HepG2 (cell line): ENCODE results near the gene KCNK15. TPM values are rescaled to one million over a fixed set of nuclear protein-coding genes. Genes with fewer than 3 reads are reported as not detected.

ENCODE experiments used
- ATAC-seq: fragments of 200-7000 bp; cut with Tn5 transposase; 3 replicates; pipeline ENCODE4 v1.9.1; 2020; ENCODE audit warnings: mild to moderate bottlenecking, moderate library complexity
- BruUV-seq: library from RNA; stranded (reverse); fragments of 400-500 nt; replicated peaks from 2 replicates; lab custom pipeline; 2021; lab: Mats Ljungman, UMichigan
- CTCF ChIA-PET: fragments of 300-600 bp; formaldehyde crosslinking; extraction: SDS; loops from one replicate; lab custom pipeline; 2021; ENCODE audit warnings: low total read pairs, inconsistent platforms, low intra/inter-chr PET ratio; lab: Yijun Ruan, JAX
- POLR2A ChIA-PET: fragments of 350-600 bp; sonication (Branson Sonifier 250); formaldehyde crosslinking; loops from one replicate; lab custom pipeline; 2020; ENCODE audit warnings: antibody characterized with exemption, inconsistent platforms; lab: Yijun Ruan, JAX
- DNase-seq: peaks from one replicate; pipeline ENCODE4 v3.0.0-alpha.2; 2015; ENCODE audit warnings: low spot score
- FAIRE-seq: peaks from 3 replicates; lab custom pipeline; 2011; peaks lifted over from hg19 to GRCh38; lab: Jason Lieb, UNC
- H2AFZ ChIP-seq: one replicate; pipeline ENCODE4 v1.6.1; 2011; ENCODE audit warnings: low read length, inconsistent platforms
- H3K27ac ChIP-seq: fragments of 300-600 bp; 3 replicates; pipeline ENCODE4 v1.8.0; 2011; ENCODE audit warnings: mixed run types, mild to moderate bottlenecking, mixed read lengths, low read length, inconsistent platforms; ENCODE audit not compliant: insufficient read depth; ENCODE audit errors: extremely low read length
- H3K27me3 ChIP-seq, 2 experiments: fragments of 200-600 bp in 1 of 2; 2 replicates in 1 of 2; 3 replicates in 1 of 2; pipeline versions ENCODE4 v1.6.0 to v1.8.0; 2011; ENCODE audit warnings: low read length in 2 of 2, mild to moderate bottlenecking in 2 of 2, moderate library complexity in 2 of 2, inconsistent platforms in 1 of 2; ENCODE audit not compliant: insufficient read depth in 2 of 2, control insufficient read depth in 1 of 2
- H3K36me3 ChIP-seq, 2 experiments: fragments of 200-600 bp in 1 of 2; replicated peaks in 1 of 2; 2 replicates in 1 of 2; 3 replicates in 1 of 2; pipeline versions ENCODE4 v1.5.1 to v1.8.0; 2011; ENCODE audit warnings: low read length in 2 of 2, inconsistent platforms in 1 of 2; ENCODE audit not compliant: insufficient read depth in 2 of 2, control insufficient read depth in 1 of 2
- H3K4me1 ChIP-seq: 2 replicates; pipeline ENCODE4 v1.5.1; 2012; ENCODE audit warnings: low read length, inconsistent platforms; ENCODE audit not compliant: insufficient read depth
- H3K4me2 ChIP-seq: 2 replicates; pipeline ENCODE4 v1.6.0; 2011; ENCODE audit warnings: low read depth, low read length, inconsistent platforms
- H3K4me3 ChIP-seq, 3 experiments: fragments of 200-600 bp in 1 of 3; sonication (generic), shearing (Covaris generic) in 1 of 3; replicated peaks in 1 of 3; 2 replicates each; pipeline ENCODE4 v1.5.1; 2011 to 2016; ENCODE audit warnings: low read length in 3 of 3, inconsistent platforms in 2 of 3, low read depth in 2 of 3, mild to moderate bottlenecking in 2 of 3, control low read depth in 1 of 3, mixed read lengths in 1 of 3; ENCODE audit not compliant: insufficient read depth in 1 of 3
- H3K79me2 ChIP-seq: one replicate; pipeline ENCODE4 v1.6.1; 2011; ENCODE audit warnings: low read length, inconsistent platforms; ENCODE audit not compliant: insufficient read depth
- H3K9ac ChIP-seq: 2 replicates; pipeline ENCODE4 v1.6.0; 2011; ENCODE audit warnings: mild to moderate bottlenecking, low read depth, low read length, inconsistent platforms; ENCODE audit not compliant: insufficient read depth
- H3K9me3 ChIP-seq: 2 replicates; pipeline ENCODE4 v1.5.1; 2012; ENCODE audit warnings: mild to moderate bottlenecking, low read length
- H4K20me1 ChIP-seq: 2 replicates; pipeline ENCODE4 v1.6.0; 2011; ENCODE audit warnings: inconsistent platforms, mild to moderate bottlenecking, low read length, moderate library complexity; ENCODE audit not compliant: insufficient read depth
- ARID4A ChIP-seq: sonication (generic); formaldehyde crosslinking; IDR thresholded peaks from 2 replicates; pipeline ENCODE4 v1.5.0; 2020; ENCODE audit warnings: mild to moderate bottlenecking, missing genetic modification reagents, borderline replicate concordance
- ATAD3A ChIP-seq: sonication (generic); formaldehyde crosslinking; IDR thresholded peaks from 2 replicates; pipeline ENCODE4 v1.4.0; 2020; ENCODE audit warnings: missing genetic modification reagents
- DPF2 ChIP-seq: sonication (generic); formaldehyde crosslinking; IDR thresholded peaks from 2 replicates; pipeline ENCODE4 v1.4.0; 2020; ENCODE audit warnings: mild to moderate bottlenecking, low read depth, missing genetic modification reagents, borderline replicate concordance
- NCOR1 ChIP-seq: fragments of 200-600 bp; sonication (generic); IDR thresholded peaks from 2 replicates; pipeline ENCODE4 v1.7.0; 2017; ENCODE audit warnings: antibody characterized with exemption, low read length, borderline replicate concordance
- NR2F2 ChIP-seq: IDR thresholded peaks from 2 replicates; pipeline ENCODE4 v1.6.1; 2012; ENCODE audit warnings: low read depth, inconsistent platforms, borderline replicate concordance
- RAD21 ChIP-seq: fragments of 450-650 bp; formaldehyde crosslinking; IDR thresholded peaks from 2 replicates; pipeline ENCODE4 v1.5.0; 2020; ENCODE audit warnings: mild to moderate bottlenecking
- SOX5 ChIP-seq: IDR thresholded peaks from 2 replicates; pipeline ENCODE4 v1.6.1; 2016; ENCODE audit warnings: borderline replicate concordance
- TAF1 ChIP-seq: sonication (generic); formaldehyde crosslinking; IDR thresholded peaks from 2 replicates; pipeline ENCODE4 v1.4.0; 2020; ENCODE audit warnings: missing genetic modification reagents
- TFE3 ChIP-seq: IDR thresholded peaks from 2 replicates; pipeline ENCODE4 v1.6.1; 2016
- THRA ChIP-seq: sonication (generic); formaldehyde crosslinking; IDR thresholded peaks from 2 replicates; pipeline ENCODE4 v1.4.0; 2020; ENCODE audit warnings: missing genetic modification reagents, borderline replicate concordance
- ZBTB7B ChIP-seq: sonication (generic); formaldehyde crosslinking; IDR thresholded peaks from 2 replicates; pipeline ENCODE4 v1.4.0; 2020; ENCODE audit warnings: missing genetic modification reagents
- ZFP36 ChIP-seq: fragments of 150-350 bp; IDR thresholded peaks from 2 replicates; pipeline ENCODE4 v1.6.1; 2018; ENCODE audit warnings: borderline replicate concordance, low read length, low read depth; ENCODE audit not compliant: partially characterized antibody
- ZKSCAN8 ChIP-seq: IDR thresholded peaks from 2 replicates; pipeline ENCODE4 v1.6.1; 2016; ENCODE audit warnings: borderline replicate concordance, missing genetic modification reagents, missing compliant biosample characterization
- ZMYM2 ChIP-seq: sonication (generic); formaldehyde crosslinking; IDR thresholded peaks from 2 replicates; pipeline ENCODE4 v1.8.0; 2022; ENCODE audit warnings: mild to moderate bottlenecking, missing genetic modification reagents
- ZNF205 ChIP-seq: IDR thresholded peaks from 2 replicates; pipeline ENCODE4 v1.6.1; 2018; ENCODE audit warnings: missing biosample characterization, missing genetic modification reagents
- ZNF329 ChIP-seq: sonication (generic); formaldehyde crosslinking; IDR thresholded peaks from 2 replicates; pipeline ENCODE4 v1.9.0; 2021; ENCODE audit warnings: low read depth, mild to moderate bottlenecking, missing genetic modification reagents
- ZNF580 ChIP-seq: IDR thresholded peaks from 2 replicates; pipeline ENCODE4 v1.6.1; 2016; ENCODE audit warnings: low read depth, borderline replicate concordance
- whole genome bisulfite sequencing: methylation state at CpG from one replicate; pipeline ENCODE4 v1.1.6; 2017; ENCODE audit warnings: low lambda C conversion rate; 5-methylcytosine and 5-hydroxymethylcytosine counted together
- in situ Hi-C: cut with HindIII; loops from 2 replicates; pipeline ENCODE4 v1.10.0; 2017; ENCODE audit warnings: low pct_unique_long_range_greater_than_20kb; ENCODE audit not compliant: extremely low pct_ligation_motif_present
- intact Hi-C: fragments of 100-400 bp; cut with micrococcal nuclease; formaldehyde crosslinking; loops from one replicate; pipeline ENCODE4 v1.10.0; 2022; ENCODE audit not compliant: unreplicated experiment
- polyA plus RNA-seq, 8 experiments: library from polyadenylated mRNA; depleted of rRNA in 3 of 8; stranded (reverse) in 7 of 8; unstranded in 1 of 8; fragments of >200 nt; fragmentation: Illumina TruSeq in 4 of 8; extraction: Trizol in 4 of 8; gene quantifications; 2 replicates each; pipeline versions ENCODE4 v1.2.1 to v1.2.3, GENCODE V29; 2011 to 2016; ENCODE audit warnings: low read depth in 4 of 8, missing spikeins in 1 of 8, mixed read lengths in 1 of 8; ENCODE audit not compliant: insufficient read depth in 1 of 8
- total RNA-seq, 5 experiments: library from RNA; depleted of rRNA; stranded (reverse); fragments of >200 nt; fragmentation: Illumina TruSeq; extraction: Trizol; gene quantifications; 2 replicates each; pipeline ENCODE4 v1.2.3, GENCODE V29; 2016; ENCODE audit warnings: low read depth in 1 of 5
- TF ChIP-seq, protein P1 (sequence below): sonication (generic); formaldehyde crosslinking; IDR thresholded peaks from 2 replicates; pipeline ENCODE4 v1.4.0; 2020; ENCODE audit warnings: missing genetic modification reagents

Gene KCNK15
- total and polyA plus RNA-seq, 2 of the 13 experiments (the other 11 are each of a cell fraction or from before 2014, with no cell fraction given): 0.03 TPM; not detected in 1

DNA sequence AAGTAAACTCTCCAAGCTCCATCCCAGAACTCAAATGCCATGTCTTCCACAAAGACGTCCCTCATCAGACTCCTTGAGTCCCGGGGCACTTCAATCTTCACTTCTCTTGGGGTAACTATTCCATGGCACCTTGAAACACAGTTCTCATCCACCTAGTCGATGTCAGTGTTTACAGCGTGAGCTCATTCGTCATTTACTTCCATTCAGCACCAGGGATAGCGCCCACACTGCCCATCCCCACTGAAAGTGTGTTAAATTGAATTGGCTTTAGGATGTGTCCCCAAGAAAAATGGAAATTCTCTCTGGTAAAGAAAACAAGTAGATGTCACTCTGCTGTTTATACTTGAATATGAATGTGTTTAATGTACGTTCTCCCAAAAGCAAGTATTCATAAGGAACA is 31.3 kb downstream of the KCNK15 start:
- Histone ChIP-seq H4K20me1 (no peaks in the 10 kb centered on the region), H3K9me3 (no peaks in the 10 kb centered on the region), H3K9ac (no peak overlapping the region), H3K36me3 (no peaks in the 10 kb centered on the region), H3K27me3 (peaks cover 2 to 14% of the 10 kb centered on the region in 2 experiments; a peak in 2 of 5 replicates), H2AFZ (no peak overlapping the region), H3K79me2 (no peaks in the 10 kb centered on the region), H3K4me1 (no peaks in the 10 kb centered on the region), H3K27ac (no peak overlapping the region), H3K4me2 (no peak overlapping the region), H3K4me3 (no peak overlapping the region)
- ChIA-PET CTCF (no interaction called here), POLR2A (no interaction called here)
- DNase-seq: peak; percentile 31
- BruUV-seq: no TSS peak
- in situ Hi-C loops (no loop called here), intact Hi-C loops (no loop called here)
- no peak for ATAC-seq
- 5% methylated on average over 7 of the region's 7 CpGs for WGBS
- peak; percentile 63 for FAIRE-seq
- TF ChIP-seq NR2F2: no peak
- TF ChIP-seq ZNF205: no peak
- TF ChIP-seq ZFP36: no peak
- TF ChIP-seq, protein P1, sequence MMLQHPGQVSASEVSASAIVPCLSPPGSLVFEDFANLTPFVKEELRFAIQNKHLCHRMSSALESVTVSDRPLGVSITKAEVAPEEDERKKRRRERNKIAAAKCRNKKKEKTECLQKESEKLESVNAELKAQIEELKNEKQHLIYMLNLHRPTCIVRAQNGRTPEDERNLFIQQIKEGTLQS (CRISPR knock-in tag): peak; percentile 29; the same call in 1 of the 2 replicates
- 0 out of 2 replicates have a peak, but pooled peaks have one; percentile 42 for TF ChIP-seq ATAD3A (CRISPR knock-in tag)
- 0 out of 2 replicates have a peak, but pooled peaks have one; percentile 39 for TF ChIP-seq ZNF580 (CRISPR knock-in tag)
- TF ChIP-seq DPF2: no peak
- TF ChIP-seq TFE3 (CRISPR knock-in tag): peak; percentile 83
- TF ChIP-seq ZKSCAN8: 0 out of 2 replicates have a peak, but pooled peaks have one; percentile 34
- no peak for TF ChIP-seq TAF1 (CRISPR knock-in tag)
- no peak for TF ChIP-seq ZMYM2 (CRISPR knock-in tag)
- TF ChIP-seq THRA (CRISPR knock-in tag): peak; percentile 64; the same call in 1 of the 2 replicates
- no peak for TF ChIP-seq ZBTB7B (CRISPR knock-in tag)
- TF ChIP-seq ARID4A (CRISPR knock-in tag): peak; percentile 25; the same call in 1 of the 2 replicates
- no peak for TF ChIP-seq NCOR1
- TF ChIP-seq RAD21: no peak
- TF ChIP-seq ZNF329: 0 out of 2 replicates have a peak, but pooled peaks have one; percentile 50
- TF ChIP-seq SOX5 (CRISPR knock-in tag): peak; percentile 28; the same call in 1 of the 2 replicates
